K562 (cell line): ENCODE measurements around the gene ODF2. TPM values are rescaled to one million over a fixed set of nuclear protein-coding genes. Genes with fewer than 3 reads are reported as not detected.

Source experiments
- ELF4 ChIP-seq: fragments of 450-650 bp; formaldehyde crosslinking; IDR thresholded peaks from 2 replicates; pipeline ENCODE4 v1.4.0; 2022; ENCODE audit warnings: missing genetic modification characterization
- FOXK1 ChIP-seq: sonication (generic); formaldehyde crosslinking; IDR thresholded peaks from 2 replicates; pipeline ENCODE4 v1.8.0; 2022; ENCODE audit warnings: missing genetic modification reagents, mild to moderate bottlenecking, borderline replicate concordance
- FOXM1 ChIP-seq, 2 experiments: fragments of 450-650 bp in 1 of 2; sonication (generic) in 1 of 2; formaldehyde crosslinking in 1 of 2; IDR thresholded peaks; 2 replicates each; pipeline versions ENCODE4 v1.6.1 to v1.9.0; 2017 to 2022; ENCODE audit warnings: low read depth in 2 of 2, mild to moderate bottlenecking in 2 of 2, missing genetic modification reagents in 1 of 2, moderate library complexity in 1 of 2
- GTF2A2 ChIP-seq: IDR thresholded peaks from 2 replicates; pipeline ENCODE4 v1.6.1; 2016; ENCODE audit warnings: mild to moderate bottlenecking, missing genetic modification characterization, missing compliant biosample characterization
- HNRNPLL ChIP-seq: fragments of 200-400 bp; formaldehyde crosslinking; IDR thresholded peaks from 2 replicates; pipeline ENCODE4 v1.6.1; 2017; ENCODE audit warnings: low read length, low read depth, mild to moderate bottlenecking; ENCODE audit not compliant: poor library complexity, severe bottlenecking
- JUN ChIP-seq, 2 experiments: sonication (generic) in 1 of 2; formaldehyde crosslinking in 1 of 2; IDR thresholded peaks; 2 replicates each; pipeline versions ENCODE4 v1.6.1 to v1.8.0; 2012 to 2022; ENCODE audit warnings: borderline replicate concordance in 2 of 2, mild to moderate bottlenecking in 2 of 2, improper control_type of control experiment in 1 of 2, low read depth in 1 of 2, low read length in 1 of 2, missing genetic modification reagents in 1 of 2
- KHSRP ChIP-seq: fragments of 450-650 bp; IDR thresholded peaks from 2 replicates; pipeline ENCODE4 v1.6.1; 2017
- MCM5 ChIP-seq: fragments of 450-650 bp; IDR thresholded peaks from 2 replicates; pipeline ENCODE4 v1.6.1; 2016; ENCODE audit warnings: low read depth
- NEUROD1 ChIP-seq: fragments of 150-350 bp; IDR thresholded peaks from 2 replicates; pipeline ENCODE4 v1.6.1; 2014; ENCODE audit warnings: borderline replicate concordance, low read length, low read depth; ENCODE audit not compliant: partially characterized antibody
- NFRKB ChIP-seq: fragments of 450-650 bp; IDR thresholded peaks from 2 replicates; pipeline ENCODE4 v1.6.1; 2016; ENCODE audit warnings: low read depth
- NR3C1 ChIP-seq: sonication (generic); formaldehyde crosslinking; IDR thresholded peaks from 2 replicates; pipeline ENCODE4 v1.8.1; 2022; ENCODE audit warnings: missing genetic modification reagents
- POLR2H ChIP-seq: IDR thresholded peaks from 2 replicates; pipeline ENCODE4 v1.6.1; 2016; ENCODE audit warnings: missing genetic modification characterization, low read depth, mild to moderate bottlenecking, control low read depth, missing compliant biosample characterization, moderate library complexity
- ZBTB1 ChIP-seq: sonication (generic); formaldehyde crosslinking; IDR thresholded peaks from 2 replicates; pipeline ENCODE4 v1.8.1; 2023; ENCODE audit warnings: missing genetic modification reagents, low read depth, mild to moderate bottlenecking, borderline replicate concordance
- ZBTB17 ChIP-seq: fragments of 450-650 bp; formaldehyde crosslinking; IDR thresholded peaks from 2 replicates; pipeline ENCODE4 v1.4.0; 2020; ENCODE audit warnings: mild to moderate bottlenecking
- ZEB2 ChIP-seq: fragments of 450-650 bp; IDR thresholded peaks from 2 replicates; pipeline ENCODE4 v1.6.1; 2016
- ZKSCAN8 ChIP-seq: fragments of 200-800 bp; sonication (Bioruptor generic); IDR thresholded peaks from 2 replicates; pipeline ENCODE4 v1.6.1; 2016; ENCODE audit warnings: missing genetic modification characterization, missing compliant biosample characterization
- polyA plus RNA-seq, 8 experiments: library from polyadenylated mRNA; depleted of rRNA in 4 of 8; stranded (reverse) in 5 of 8; unstranded in 3 of 8; fragments of >200 nt; fragmentation: Nextera tagmentation in 2 of 8; fragmentation: Illumina TruSeq in 1 of 8; extraction: Ambion mirVana in 2 of 8; extraction: Trizol in 1 of 8; gene quantifications; 2 replicates each; pipeline versions ENCODE4 v1.2.1 to v1.2.3, GENCODE V29; 2011 to 2014; ENCODE audit warnings: inconsistent platforms in 1 of 8, missing spikeins in 1 of 8
- total RNA-seq, 7 experiments: library from RNA; depleted of rRNA in 6 of 7; stranded (reverse); fragments of >200 nt in 6 of 7; fragmentation: Illumina TruSeq in 2 of 7; extraction: Trizol in 2 of 7; gene quantifications; 2 replicates each; pipeline versions ENCODE4 v1.2.1 to v1.2.3, GENCODE V29; 2011 to 2021; ENCODE audit warnings: low replicate concordance in 1 of 7
- TF ChIP-seq, protein P1 (sequence below): IDR thresholded peaks from 2 replicates; pipeline ENCODE4 v1.6.1; 2014; ENCODE audit warnings: antibody characterized with exemption
- TF ChIP-seq, protein P2 (sequence below), 2 experiments: fragments of 200-800 bp in 1 of 2; sonication (Bioruptor generic) in 1 of 2; sonication (generic) in 1 of 2; formaldehyde crosslinking in 1 of 2; IDR thresholded peaks in 1 of 2; conservative IDR thresholded peaks in 1 of 2; 2 replicates each; pipeline versions ENCODE4 v1.5.0 to v1.6.1; 2016 to 2020; ENCODE audit warnings: missing compliant biosample characterization in 1 of 2, missing genetic modification characterization in 1 of 2, missing genetic modification reagents in 1 of 2
- TF ChIP-seq, protein P3 (sequence below): fragments of 250-450 bp; sonication (Bioruptor Pico); IDR thresholded peaks from 2 replicates; pipeline ENCODE4 v1.4.0; 2020; ENCODE audit warnings: mild to moderate bottlenecking, moderate library complexity, borderline replicate concordance
- TF ChIP-seq, protein P4 (sequence below): fragments of 250-450 bp; sonication (Bioruptor Pico); IDR thresholded peaks from 2 replicates; pipeline ENCODE4 v1.9.0; 2021; ENCODE audit warnings: mild to moderate bottlenecking

The ODF2 gene
- total and polyA plus RNA-seq, 9 of the 15 experiments (the other 6 are each of a cell fraction or from before 2014, with no cell fraction given) = 16.5 to 83.2 (median 69.7) TPM

DNA sequence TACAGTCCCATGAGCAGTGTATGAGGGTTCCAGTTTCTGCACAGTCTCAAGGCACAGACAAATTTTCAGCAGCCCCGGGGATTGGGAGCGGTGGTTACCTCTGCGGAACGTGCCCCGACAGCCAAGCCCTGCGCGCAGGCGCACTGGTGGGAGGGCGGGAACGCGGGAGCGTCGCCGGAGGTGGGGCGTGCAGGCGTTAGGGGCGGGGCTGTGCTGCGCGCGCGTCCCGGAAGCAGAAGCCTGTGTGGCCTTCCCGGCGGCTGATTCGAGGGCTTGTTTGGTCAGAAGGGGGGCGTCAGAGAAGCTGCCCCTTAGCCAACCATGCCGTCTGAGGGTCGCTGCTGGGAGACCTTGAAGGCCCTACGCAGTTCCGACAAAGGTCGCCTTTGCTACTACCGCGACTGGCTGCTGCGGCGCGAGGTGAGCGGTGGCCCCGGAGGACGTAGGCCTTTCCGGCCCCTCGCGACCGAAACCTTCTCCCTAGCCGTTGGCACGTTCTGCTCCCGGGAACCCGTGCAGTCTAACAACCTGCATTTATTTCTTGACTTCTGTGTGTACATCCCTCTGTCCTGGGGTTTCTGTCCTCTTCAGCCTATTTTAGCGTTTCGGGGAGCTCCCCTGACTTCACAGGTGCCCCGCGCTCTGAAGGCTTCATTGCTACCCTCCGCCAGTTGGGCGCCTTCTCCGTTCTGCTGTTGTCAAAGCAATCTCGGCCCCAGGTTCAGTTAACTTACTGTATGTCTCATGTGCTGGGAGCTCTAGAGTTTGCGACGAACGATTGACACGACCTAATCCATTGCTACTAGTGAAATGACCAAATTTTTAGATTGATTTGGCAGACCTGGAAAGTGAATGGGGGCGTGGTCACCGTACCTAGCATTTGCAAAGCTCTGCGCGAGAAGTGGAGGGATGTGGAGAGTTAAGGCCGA lies 48.9 kb downstream of the ODF2 start, which contains the start of gene GLE1 (continued):
- TF ChIP-seq, protein P1, sequence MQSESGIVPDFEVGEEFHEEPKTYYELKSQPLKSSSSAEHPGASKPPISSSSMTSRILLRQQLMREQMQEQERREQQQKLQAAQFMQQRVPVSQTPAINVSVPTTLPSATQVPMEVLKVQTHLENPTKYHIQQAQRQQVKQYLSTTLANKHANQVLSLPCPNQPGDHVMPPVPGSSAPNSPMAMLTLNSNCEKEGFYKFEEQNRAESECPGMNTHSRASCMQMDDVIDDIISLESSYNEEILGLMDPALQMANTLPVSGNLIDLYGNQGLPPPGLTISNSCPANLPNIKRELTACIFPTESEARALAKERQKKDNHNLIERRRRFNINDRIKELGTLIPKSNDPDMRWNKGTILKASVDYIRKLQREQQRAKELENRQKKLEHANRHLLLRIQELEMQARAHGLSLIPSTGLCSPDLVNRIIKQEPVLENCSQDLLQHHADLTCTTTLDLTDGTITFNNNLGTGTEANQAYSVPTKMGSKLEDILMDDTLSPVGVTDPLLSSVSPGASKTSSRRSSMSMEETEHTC = no peak
- no peak for TF ChIP-seq GTF2A2
- TF ChIP-seq ZBTB17 (CRISPR knock-in tag) = peak; percentile 63
- peak; percentile 62 for TF ChIP-seq POLR2H
- TF ChIP-seq FOXK1 (CRISPR knock-in tag) = peak; percentile 84; the same call in 1 of the 2 replicates
- peak; percentile 78 for TF ChIP-seq HNRNPLL
- 0 out of 2 replicates have a peak, but pooled peaks have one; percentile 30 for TF ChIP-seq ZEB2
- TF ChIP-seq ELF4 = peak; percentile 63; the same call in 1 of the 2 replicates
- TF ChIP-seq, protein P2, sequence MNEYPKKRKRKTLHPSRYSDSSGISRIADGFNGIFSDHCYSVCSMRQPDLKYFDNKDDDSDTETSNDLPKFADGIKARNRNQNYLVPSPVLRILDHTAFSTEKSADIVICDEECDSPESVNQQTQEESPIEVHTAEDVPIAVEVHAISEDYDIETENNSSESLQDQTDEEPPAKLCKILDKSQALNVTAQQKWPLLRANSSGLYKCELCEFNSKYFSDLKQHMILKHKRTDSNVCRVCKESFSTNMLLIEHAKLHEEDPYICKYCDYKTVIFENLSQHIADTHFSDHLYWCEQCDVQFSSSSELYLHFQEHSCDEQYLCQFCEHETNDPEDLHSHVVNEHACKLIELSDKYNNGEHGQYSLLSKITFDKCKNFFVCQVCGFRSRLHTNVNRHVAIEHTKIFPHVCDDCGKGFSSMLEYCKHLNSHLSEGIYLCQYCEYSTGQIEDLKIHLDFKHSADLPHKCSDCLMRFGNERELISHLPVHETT (CRISPR knock-in tag; conservative IDR thresholded peaks at IDR 0.05 in 1 of 2, IDR thresholded peaks at IDR 0.05 in 1 of 2) = 0 out of 4 replicates have a peak, but pooled peaks of 1 of the 2 experiments have one; percentile 47
- peak; percentile 22; the same call in 1 of the 2 replicates for TF ChIP-seq NR3C1
- TF ChIP-seq JUN (IDR thresholded peaks at IDR 0.05; ENCODE audit: borderline replicate concordance, low read depth, low read length) = no peak
- TF ChIP-seq JUN (CRISPR knock-in tag; IDR thresholded peaks at IDR 0.05; ENCODE audit: borderline replicate concordance) = peak; percentile 83
- no peak for TF ChIP-seq ZBTB1 (CRISPR knock-in tag)
- TF ChIP-seq FOXM1 (IDR thresholded peaks at IDR 0.05; ENCODE audit: low read depth) = no peak
- TF ChIP-seq FOXM1 (CRISPR knock-in tag; IDR thresholded peaks at IDR 0.05; ENCODE audit: low read depth) = 0 out of 2 replicates have a peak, but pooled peaks have one; percentile 60
- no peak for TF ChIP-seq ZKSCAN8 (CRISPR knock-in tag)
- no peak for TF ChIP-seq NEUROD1
- TF ChIP-seq NFRKB = no peak
- TF ChIP-seq KHSRP = no peak
- TF ChIP-seq, protein P3, sequence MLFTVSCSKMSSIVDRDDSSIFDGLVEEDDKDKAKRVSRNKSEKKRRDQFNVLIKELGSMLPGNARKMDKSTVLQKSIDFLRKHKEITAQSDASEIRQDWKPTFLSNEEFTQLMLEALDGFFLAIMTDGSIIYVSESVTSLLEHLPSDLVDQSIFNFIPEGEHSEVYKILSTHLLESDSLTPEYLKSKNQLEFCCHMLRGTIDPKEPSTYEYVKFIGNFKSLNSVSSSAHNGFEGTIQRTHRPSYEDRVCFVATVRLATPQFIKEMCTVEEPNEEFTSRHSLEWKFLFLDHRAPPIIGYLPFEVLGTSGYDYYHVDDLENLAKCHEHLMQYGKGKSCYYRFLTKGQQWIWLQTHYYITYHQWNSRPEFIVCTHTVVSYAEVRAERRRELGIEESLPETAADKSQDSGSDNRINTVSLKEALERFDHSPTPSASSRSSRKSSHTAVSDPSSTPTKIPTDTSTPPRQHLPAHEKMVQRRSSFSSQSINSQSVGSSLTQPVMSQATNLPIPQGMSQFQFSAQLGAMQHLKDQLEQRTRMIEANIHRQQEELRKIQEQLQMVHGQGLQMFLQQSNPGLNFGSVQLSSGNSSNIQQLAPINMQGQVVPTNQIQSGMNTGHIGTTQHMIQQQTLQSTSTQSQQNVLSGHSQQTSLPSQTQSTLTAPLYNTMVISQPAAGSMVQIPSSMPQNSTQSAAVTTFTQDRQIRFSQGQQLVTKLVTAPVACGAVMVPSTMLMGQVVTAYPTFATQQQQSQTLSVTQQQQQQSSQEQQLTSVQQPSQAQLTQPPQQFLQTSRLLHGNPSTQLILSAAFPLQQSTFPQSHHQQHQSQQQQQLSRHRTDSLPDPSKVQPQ = no peak
- TF ChIP-seq, protein P4, sequence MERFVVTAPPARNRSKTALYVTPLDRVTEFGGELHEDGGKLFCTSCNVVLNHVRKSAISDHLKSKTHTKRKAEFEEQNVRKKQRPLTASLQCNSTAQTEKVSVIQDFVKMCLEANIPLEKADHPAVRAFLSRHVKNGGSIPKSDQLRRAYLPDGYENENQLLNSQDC = no peak
- TF ChIP-seq MCM5 = no peak
